Measurements from ENCODE around the gene TBC1D19.

- no peak for TF ChIP-seq CTCF (IDR thresholded peaks at IDR 0.05)
- no peak for TF ChIP-seq POLR2A (IDR thresholded peaks at IDR 0.05)
Observed at GRCh38 chr4:26749867-26750266, 166.0 kb downstream of the TBC1D19 start.

Measured in thyroid gland (tissue), 4 donors.